Retina (tissue), 1 donor: ENCODE data around the gene THOP1.

Experiments used
- DNase-seq: peaks from one replicate; pipeline ENCODE4 v3.0.0-alpha.2; 2016

The THOP1 gene

DNA sequence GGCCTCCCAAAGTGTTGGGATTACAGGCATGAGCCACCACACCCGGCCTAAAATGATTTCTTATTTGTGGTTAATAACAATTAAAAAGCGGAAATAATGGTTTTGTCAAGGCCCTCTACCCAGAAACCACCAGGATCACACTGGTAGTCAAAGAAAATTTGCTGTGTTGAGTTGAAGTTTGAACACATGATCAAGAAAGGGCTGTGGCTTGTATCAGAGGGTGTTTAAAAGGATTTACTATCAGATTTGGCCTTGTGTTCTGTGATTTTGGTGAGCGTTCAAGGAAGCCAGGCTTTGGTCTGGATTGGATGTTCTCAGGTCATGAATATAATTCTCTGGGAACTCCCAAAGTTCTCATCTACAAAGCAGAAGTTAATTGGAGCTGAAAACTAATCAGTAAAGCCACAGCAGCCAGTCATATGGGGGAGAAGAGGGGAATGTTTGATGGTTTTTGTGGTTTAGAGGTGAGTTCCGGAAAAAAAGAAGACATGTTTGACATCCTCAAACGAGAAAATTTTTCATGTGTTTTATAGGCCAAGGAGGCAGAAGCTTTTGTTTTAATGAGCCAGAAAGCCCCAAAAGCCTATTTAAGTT is 71.3 kb downstream of the THOP1 start:
- DNase-seq = no peak

DNA sequence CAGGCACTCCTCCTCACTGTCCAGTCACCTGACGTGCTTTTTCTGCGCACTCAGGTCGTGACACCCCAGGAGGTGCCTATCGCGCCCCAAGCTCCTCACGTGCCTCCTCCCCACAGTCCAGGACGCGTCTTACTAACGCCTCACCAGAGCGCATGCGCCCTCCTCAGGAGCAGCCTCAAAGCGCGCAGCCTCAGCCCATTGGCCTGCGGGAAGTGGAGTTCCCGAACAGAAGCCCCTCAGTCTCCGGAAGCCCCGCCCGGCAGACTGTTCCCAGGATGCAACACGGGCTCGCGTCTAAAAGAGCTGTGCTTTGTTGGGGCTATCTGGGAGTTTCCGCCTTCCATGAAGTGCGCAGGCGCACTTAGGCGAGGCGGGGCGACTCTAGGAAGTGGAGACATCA is 73.6 kb downstream of the THOP1 start:
- DNase-seq = no peak

DNA sequence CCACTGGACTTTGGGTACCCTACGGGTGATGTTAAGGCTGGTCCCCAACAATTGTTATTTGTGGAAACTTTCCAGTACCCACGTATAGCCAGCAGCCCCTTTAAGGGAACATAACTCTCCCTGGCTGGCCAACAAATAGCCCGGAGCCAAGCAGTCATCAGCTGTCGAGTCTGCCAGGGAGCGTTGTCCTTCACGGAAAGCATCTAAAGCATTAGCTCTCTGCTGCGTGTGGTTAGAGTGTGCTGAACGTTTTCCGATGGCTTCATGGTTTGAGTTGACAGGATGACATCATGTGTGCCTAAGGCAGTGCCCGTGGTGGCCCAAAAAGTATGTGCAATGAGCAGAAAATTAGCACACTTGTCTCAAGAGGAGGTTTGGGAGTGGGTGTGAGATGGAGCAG is 78.5 kb downstream of the THOP1 start:
- DNase-seq = no peak
